H1 (cell line): Measurements from ENCODE around the gene NIT2. TPM values are rescaled to one million over a fixed set of nuclear protein-coding genes. Genes with fewer than 3 reads are reported as not detected.

Experiments
- CTCF ChIA-PET: fragments of 300-600 bp; sonication (Branson Sonifier 250); formaldehyde crosslinking; loops from one replicate; lab custom pipeline; 2021; ENCODE audit not compliant: partially characterized antibody; lab: Charles Lee
- POLR2A ChIA-PET: fragments of 300-600 bp; sonication (Branson Sonifier 250); formaldehyde crosslinking; loops from one replicate; lab custom pipeline; 2021; ENCODE audit warnings: inconsistent platforms; ENCODE audit not compliant: partially characterized antibody; lab: Charles Lee
- DNase-seq, 2 experiments: peaks; one replicate each; pipeline versions ENCODE4 v3.0.0 to v3.0.0-alpha.2; 2010 to 2022; ENCODE audit warnings: low spot score in 2 of 2, low read depth in 1 of 2, mixed read lengths in 1 of 2
- FAIRE-seq: peaks from 2 replicates; lab custom pipeline; 2011; peaks lifted over from hg19 to GRCh38; lab: Jason Lieb, UNC
- H2AFZ ChIP-seq: 2 replicates; pipeline ENCODE4 v1.8.1; 2012; ENCODE audit warnings: low read length, inconsistent platforms
- H2AK5ac ChIP-seq: 2 replicates; pipeline ENCODE4 v1.6.1; 2013; ENCODE audit warnings: low read depth, low read length
- H2BK120ac ChIP-seq: replicated peaks from 2 replicates; pipeline ENCODE3; 2013; ENCODE audit warnings: low read depth, low read length, inconsistent platforms
- H2BK12ac ChIP-seq: 2 replicates; pipeline ENCODE4 v1.6.1; 2013; ENCODE audit warnings: low read depth, low read length
- H2BK15ac ChIP-seq: 2 replicates; pipeline ENCODE4 v1.6.1; 2013; ENCODE audit warnings: low read length
- H2BK20ac ChIP-seq: 2 replicates; pipeline ENCODE4 v1.6.1; 2013; ENCODE audit warnings: low read length
- H2BK5ac ChIP-seq: 2 replicates; pipeline ENCODE4 v1.6.1; 2013; ENCODE audit warnings: low read depth, low read length
- H3K14ac ChIP-seq: 2 replicates; pipeline ENCODE4 v1.6.1; 2013; ENCODE audit warnings: inconsistent platforms; ENCODE audit not compliant: insufficient read length
- H3K18ac ChIP-seq: 2 replicates; pipeline ENCODE4 v1.6.1; 2013; ENCODE audit warnings: low read length; ENCODE audit errors: extremely low read depth
- H3K23ac ChIP-seq: 2 replicates; pipeline ENCODE4 v1.6.1; 2013; ENCODE audit warnings: inconsistent platforms; ENCODE audit not compliant: insufficient read length
- H3K23me2 ChIP-seq: 2 replicates; pipeline ENCODE4 v1.6.1; 2013; ENCODE audit warnings: low read depth, low read length
- H3K27ac ChIP-seq: 2 replicates; pipeline ENCODE4 v1.6.1; 2011; ENCODE audit warnings: low read depth, low read length, inconsistent platforms
- H3K27me3 ChIP-seq, 4 experiments: replicated peaks in 1 of 4; 1 replicate in 1 of 4; 2 replicates in 3 of 4; pipeline versions ENCODE4 v1.6.1 to v1.8.1; 2011 to 2013; ENCODE audit warnings: low read length in 3 of 4, mild to moderate bottlenecking in 3 of 4, inconsistent platforms in 2 of 4, mixed read lengths in 2 of 4, moderate library complexity in 1 of 4; ENCODE audit not compliant: control insufficient read depth in 3 of 4, insufficient read depth in 3 of 4; ENCODE audit errors: extremely low read depth in 1 of 4
- H3K36me3 ChIP-seq, 4 experiments: 2 replicates each; pipeline versions ENCODE4 v1.6.1 to v1.8.1; 2011 to 2013; ENCODE audit warnings: mild to moderate bottlenecking in 4 of 4, low read length in 3 of 4, moderate library complexity in 2 of 4, control low read depth in 1 of 4, inconsistent platforms in 1 of 4; ENCODE audit not compliant: insufficient read depth in 4 of 4, control insufficient read depth in 2 of 4
- H3K4ac ChIP-seq: replicated peaks from 2 replicates; pipeline ENCODE3; 2013; ENCODE audit warnings: low read length, low read depth, mixed read lengths, inconsistent platforms; ENCODE audit not compliant: insufficient read length
- H3K4me1 ChIP-seq, 4 experiments: replicated peaks in 1 of 4; 1 replicate in 1 of 4; 2 replicates in 3 of 4; pipeline versions ENCODE4 v1.6.1 to v1.8.1; 2011 to 2013; ENCODE audit warnings: low read length in 3 of 4, inconsistent platforms in 2 of 4, mixed read lengths in 1 of 4; ENCODE audit not compliant: insufficient read depth in 4 of 4, control insufficient read depth in 3 of 4
- H3K4me2 ChIP-seq, 2 experiments: 2 replicates each; pipeline versions ENCODE4 v1.6.1 to v1.8.1; 2011 to 2013; ENCODE audit warnings: low read depth in 2 of 2, low read length in 2 of 2, control low read depth in 1 of 2, inconsistent platforms in 1 of 2, mild to moderate bottlenecking in 1 of 2; ENCODE audit not compliant: insufficient read depth in 1 of 2
- H3K4me3 ChIP-seq, 4 experiments: fragments of 200-600, 300-600 bp in 1 of 4; sonication (generic), shearing (Covaris generic), sonication (Bioruptor Twin) in 1 of 4; 2 replicates each; pipeline versions ENCODE4 v1.5.1 to v1.8.1; 2011 to 2016; ENCODE audit warnings: low read length in 4 of 4, low read depth in 3 of 4, control low read depth in 2 of 4, inconsistent platforms in 2 of 4, mild to moderate bottlenecking in 2 of 4, mixed read lengths in 1 of 4, moderate library complexity in 1 of 4; ENCODE audit not compliant: insufficient read depth in 2 of 4; ENCODE audit errors: extremely low read depth in 1 of 4
- H3K56ac ChIP-seq: replicated peaks from 2 replicates; pipeline ENCODE3; 2013; ENCODE audit warnings: low read depth, mild to moderate bottlenecking, mixed read lengths, low read length, inconsistent platforms; ENCODE audit not compliant: insufficient read length
- H3K79me1 ChIP-seq: 2 replicates; pipeline ENCODE4 v1.6.1; 2013; ENCODE audit warnings: low read depth, low read length, control low read depth
- H3K79me2 ChIP-seq, 2 experiments: 2 replicates each; pipeline versions ENCODE4 v1.6.1 to v1.8.1; 2012 to 2013; ENCODE audit warnings: low read length in 2 of 2, mild to moderate bottlenecking in 2 of 2, inconsistent platforms in 1 of 2; ENCODE audit not compliant: insufficient read depth in 2 of 2, control insufficient read depth in 1 of 2
- H3K9ac ChIP-seq, 4 experiments: replicated peaks in 1 of 4; 1 replicate in 1 of 4; 2 replicates in 3 of 4; pipeline versions ENCODE4 v1.6.1 to v1.8.1; 2011 to 2013; ENCODE audit warnings: low read depth in 3 of 4, low read length in 3 of 4, control low read depth in 2 of 4, mild to moderate bottlenecking in 2 of 4, moderate library complexity in 2 of 4, inconsistent platforms in 1 of 4; ENCODE audit errors: extremely low read depth in 1 of 4
- H3K9me3 ChIP-seq, 2 experiments: 2 replicates each; pipeline versions ENCODE4 v1.6.1 to v1.8.1; 2012 to 2013; ENCODE audit warnings: mild to moderate bottlenecking in 2 of 2, moderate library complexity in 2 of 2, control low read depth in 1 of 2, inconsistent platforms in 1 of 2, low read depth in 1 of 2, low read length in 1 of 2, mixed read lengths in 1 of 2; ENCODE audit not compliant: insufficient read depth in 2 of 2
- H4K20me1 ChIP-seq, 2 experiments: replicated peaks in 1 of 2; 2 replicates each; pipeline versions ENCODE3 to v1.8.1; 2011 to 2013; ENCODE audit warnings: inconsistent platforms in 2 of 2, low read length in 2 of 2, mild to moderate bottlenecking in 1 of 2; ENCODE audit not compliant: insufficient read depth in 2 of 2, control insufficient read depth in 1 of 2
- H4K5ac ChIP-seq: 2 replicates; pipeline ENCODE4 v1.6.1; 2013; ENCODE audit warnings: low read length, low read depth, mixed read lengths, inconsistent platforms; ENCODE audit not compliant: insufficient read length
- H4K8ac ChIP-seq: 2 replicates; pipeline ENCODE4 v1.8.0; 2013; ENCODE audit warnings: mild to moderate bottlenecking, moderate library complexity, low read length, inconsistent platforms; ENCODE audit not compliant: insufficient read depth; ENCODE audit errors: extremely low read depth
- H4K91ac ChIP-seq: replicated peaks from 2 replicates; pipeline ENCODE3; 2013; ENCODE audit warnings: low read length, mixed read lengths, inconsistent platforms; ENCODE audit not compliant: insufficient read length
- ASH2L ChIP-seq: fragments of 200-600, 300-600 bp; sonication (generic); IDR thresholded peaks from one replicate; pipeline ENCODE4 v1.7.1; 2017; ENCODE audit warnings: low read length
- NANOG ChIP-seq: IDR thresholded peaks from 2 replicates; pipeline ENCODE4 v1.6.1; 2011; ENCODE audit warnings: low read length, low read depth, mild to moderate bottlenecking, inconsistent platforms; ENCODE audit not compliant: insufficient read depth, poor library complexity, severe bottlenecking
- SP4 ChIP-seq: IDR thresholded peaks from 2 replicates; pipeline ENCODE4 v1.6.1; 2012; ENCODE audit warnings: low read length, inconsistent platforms
- polyA plus RNA-seq, 7 experiments: library from polyadenylated mRNA; depleted of rRNA in 3 of 7; stranded (reverse) in 5 of 7; unstranded in 2 of 7; fragments of >200 nt in 5 of 7; fragments of 200-250 nt in 2 of 7; gene quantifications; 1 replicate in 5 of 7; 2 replicates in 1 of 7; 4 replicates in 1 of 7; pipeline versions ENCODE4 v1.2.1 to v1.2.3, GENCODE V29; 2011 to 2013; ENCODE audit warnings: missing spikeins in 2 of 7, mixed read lengths in 2 of 7
- total RNA-seq: library from RNA; stranded (reverse); fragmentation: NEBNext Ultra II Directional; extraction: Animal tissue kit (Norgen Biotek cat#: 25700); gene quantifications from 2 replicates; pipeline ENCODE4 v1.2.1, GENCODE V29; 2021

The NIT2 gene
- total and polyA plus RNA-seq, 2 of the 8 experiments (the other 6 are each of a cell fraction or from before 2014, with no cell fraction given): 15.2 to 25.3 TPM

- Histone ChIP-seq H3K79me2 (no peaks in the 10 kb centered on the region), H3K23ac (no peak overlapping the region), H4K5ac (no peak overlapping the region), H2BK15ac (no peak overlapping the region), H3K36me3 (no peaks in the 10 kb centered on the region), H2BK20ac (no peak overlapping the region), H4K91ac (no peak overlapping the region), H3K4me2 (no peak overlapping the region), H3K9ac (no peak overlapping the region), H3K14ac (no peak overlapping the region), H3K4me1 (peaks cover 0 to 6% (median 4%) of the 10 kb centered on the region in 4 experiments; a peak in 5 of 7 replicates), H4K20me1 (no peaks in the 10 kb centered on the region), H4K8ac (no peak overlapping the region), H2AK5ac (no peak overlapping the region), H3K4ac (no peak overlapping the region), H3K56ac (no peak overlapping the region), H3K4me3 (no peak overlapping the region), H3K27me3 (no peaks in the 10 kb centered on the region; a peak in 2 of 7 replicates), H3K23me2 (peaks cover 4% of the 10 kb centered on the region; the same call in 1 of the 2 replicates), H2AFZ (no peak overlapping the region), H3K18ac (no peak overlapping the region), H2BK5ac (no peak overlapping the region), H3K79me1 (no peaks in the 10 kb centered on the region), H3K27ac (no peak overlapping the region), H2BK12ac (no peak overlapping the region), H3K9me3 (no peaks in the 10 kb centered on the region), H2BK120ac (no peak overlapping the region)
- FAIRE-seq (no peak), DNase-seq (no peak)
- TF ChIP-seq ASH2L (no peak), NANOG (no peak), SP4 (no peak)
- POLR2A ChIA-PET: interaction anchor here (1.0 to 3.4 kb wide), 4 partner anchors 13 to 68 kb away, joined by 3 to 23 read pairs (median 6); partner anchors contain the start of genes LNP1 and TOMM70
- CTCF ChIA-PET: interaction anchor here (0.9 to 2.1 kb wide), 6 partner anchors 10 to 257 kb away, joined by 3 to 7 read pairs (median 3); no protein-coding TSS in a partner anchor
Observed at GRCh38 chr3:100333051-100333450, 1.5 kb upstream of the NIT2 start.
